Amniotic epithelial cell (primary cell): ENCODE measurements around the gene XPR1.

Experiments used
- DNase-seq: peaks from one replicate; pipeline ENCODE4 v3.0.0-alpha.2; 2010; ENCODE audit warnings: low read depth

The XPR1 gene

DNA sequence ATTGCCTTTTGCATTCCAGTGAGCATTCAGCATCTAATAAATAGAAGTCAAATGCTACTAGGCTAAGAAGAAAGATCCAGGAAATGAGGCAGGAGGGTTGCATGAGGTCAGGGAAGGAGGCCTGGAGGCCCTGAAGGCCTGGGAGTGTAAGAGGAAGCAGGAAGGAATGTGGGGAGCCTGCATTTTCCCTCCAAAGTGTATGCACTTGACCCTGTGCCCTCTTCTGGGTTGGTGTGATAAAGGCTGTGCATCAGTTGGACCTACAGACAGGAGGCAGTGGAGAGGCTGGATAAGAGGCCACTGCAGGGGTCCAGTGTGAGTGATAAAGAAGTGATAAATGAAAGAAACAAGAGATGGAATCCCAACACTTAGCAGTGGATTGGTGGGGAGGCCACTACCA, 301.3 kb downstream of the XPR1 start:
- no peak for DNase-seq

DNA sequence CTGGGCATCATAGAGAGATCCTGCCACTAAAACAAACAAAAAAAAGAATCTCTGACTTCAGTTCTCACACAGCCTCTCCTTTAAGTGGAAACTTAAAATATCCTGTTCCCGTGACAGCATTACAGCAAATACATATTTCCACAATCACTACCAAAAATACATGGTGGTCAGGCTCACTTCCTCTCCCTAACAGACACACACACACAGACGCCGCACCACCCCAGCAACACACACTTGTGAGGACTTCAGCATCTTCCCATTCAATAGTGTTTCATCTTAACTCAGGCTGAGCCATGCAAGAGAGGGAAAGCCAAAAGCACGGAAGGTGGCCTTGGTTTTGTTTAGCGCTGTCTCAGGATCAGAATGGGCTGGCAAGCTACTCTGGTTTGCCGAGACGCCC, 302.7 kb downstream of the XPR1 start:
- DNase-seq, result no peak

DNA sequence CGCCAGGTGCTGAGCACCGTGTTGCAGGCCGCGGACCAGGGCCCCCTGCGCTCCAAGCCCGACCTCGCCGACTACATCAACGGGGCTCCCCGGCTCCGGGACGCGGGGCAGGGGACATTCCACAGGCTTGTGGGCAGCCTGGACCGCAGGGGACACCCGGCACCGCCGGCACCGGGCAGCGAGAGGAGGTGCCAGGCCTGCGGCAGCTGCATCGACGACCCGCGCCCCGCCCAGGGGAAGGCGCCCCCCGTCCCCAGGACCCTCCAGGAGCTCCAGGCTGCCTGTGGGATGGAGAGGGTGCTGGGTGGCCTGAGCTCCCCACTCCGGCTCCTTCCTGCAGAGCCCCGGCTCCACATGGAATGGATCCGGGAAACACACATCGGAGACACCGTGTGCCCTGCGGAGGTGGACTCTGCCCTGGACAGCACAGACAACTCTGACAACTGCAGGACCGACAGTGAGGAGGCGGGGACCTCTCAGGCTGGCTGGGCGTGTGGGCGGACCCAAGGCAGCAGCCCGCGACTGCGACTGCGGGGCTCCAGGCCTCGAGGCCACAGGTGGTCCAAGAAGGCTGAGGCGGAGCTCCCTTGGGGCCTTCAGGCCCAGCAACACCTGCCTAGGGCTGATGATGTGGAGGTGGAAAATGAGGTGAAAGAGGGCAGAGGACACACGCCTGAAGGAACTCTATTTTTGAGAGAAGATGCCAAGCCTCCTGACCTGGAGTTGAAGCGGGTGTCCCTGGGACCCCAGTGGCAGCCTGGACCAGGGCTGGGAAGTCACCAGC, 303.7 kb downstream of the XPR1 start:
- no peak for DNase-seq

DNA sequence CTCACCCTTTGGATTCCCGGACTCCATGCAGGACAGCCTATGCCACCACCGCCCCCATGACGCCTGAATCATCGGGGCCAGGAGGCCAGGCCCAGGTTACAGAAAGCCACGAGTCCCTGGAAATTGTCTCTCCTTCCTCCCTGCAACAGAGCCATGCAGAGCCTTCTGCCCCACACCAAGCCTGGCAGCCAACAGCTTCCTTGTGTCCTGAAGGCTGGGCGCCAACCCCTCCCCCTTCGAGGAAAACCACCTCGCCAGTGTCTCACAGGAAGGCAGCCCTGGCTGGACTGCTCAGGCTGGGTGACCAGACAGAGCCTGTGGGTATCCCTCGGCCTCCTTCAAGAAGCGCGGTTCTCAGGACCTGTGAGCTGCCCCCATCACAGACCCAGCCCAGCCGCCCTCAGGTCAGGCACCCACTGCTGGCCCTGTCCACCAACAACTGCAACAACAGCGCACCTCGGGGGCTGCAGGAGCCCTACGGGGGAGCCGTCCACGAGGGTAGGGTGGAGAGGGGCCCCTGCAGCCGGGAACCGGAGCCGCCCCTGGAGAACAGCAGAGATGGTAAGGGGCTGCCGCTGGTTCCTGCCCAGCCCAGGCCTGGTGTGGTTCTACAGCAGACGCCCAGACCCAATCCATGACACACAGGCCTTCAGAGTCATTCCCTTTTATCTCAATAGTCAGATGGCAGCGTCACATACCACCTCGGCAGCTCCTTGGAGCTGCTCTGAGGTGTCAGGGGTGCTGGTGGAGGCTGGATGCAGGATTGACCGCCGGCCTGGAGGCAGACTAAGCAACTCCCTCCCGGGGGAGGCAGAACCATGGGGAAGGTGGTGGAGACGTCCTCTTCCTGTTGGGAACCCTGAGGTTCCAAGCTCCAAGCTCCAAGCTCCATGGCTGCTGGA, 304.5 kb downstream of the XPR1 start:
- DNase-seq, result no peak

DNA sequence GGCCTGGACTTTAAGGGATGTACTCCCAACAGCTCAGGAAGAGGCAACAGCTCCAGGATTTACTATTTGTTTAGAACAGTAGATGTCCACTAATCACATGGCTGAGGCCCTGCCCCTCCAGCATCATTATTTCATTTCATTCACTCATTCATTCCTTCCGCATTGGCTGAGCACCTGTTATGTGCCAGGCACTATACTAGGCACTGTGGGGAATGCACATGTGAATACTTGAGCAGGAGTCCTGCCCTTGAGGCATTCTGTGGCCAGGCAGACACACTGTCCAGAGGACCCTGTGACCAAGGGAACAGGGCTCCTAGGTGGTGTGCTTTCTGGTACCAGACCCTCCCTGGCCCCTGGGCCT, 305.2 kb downstream of the XPR1 start:
- no peak for DNase-seq

DNA sequence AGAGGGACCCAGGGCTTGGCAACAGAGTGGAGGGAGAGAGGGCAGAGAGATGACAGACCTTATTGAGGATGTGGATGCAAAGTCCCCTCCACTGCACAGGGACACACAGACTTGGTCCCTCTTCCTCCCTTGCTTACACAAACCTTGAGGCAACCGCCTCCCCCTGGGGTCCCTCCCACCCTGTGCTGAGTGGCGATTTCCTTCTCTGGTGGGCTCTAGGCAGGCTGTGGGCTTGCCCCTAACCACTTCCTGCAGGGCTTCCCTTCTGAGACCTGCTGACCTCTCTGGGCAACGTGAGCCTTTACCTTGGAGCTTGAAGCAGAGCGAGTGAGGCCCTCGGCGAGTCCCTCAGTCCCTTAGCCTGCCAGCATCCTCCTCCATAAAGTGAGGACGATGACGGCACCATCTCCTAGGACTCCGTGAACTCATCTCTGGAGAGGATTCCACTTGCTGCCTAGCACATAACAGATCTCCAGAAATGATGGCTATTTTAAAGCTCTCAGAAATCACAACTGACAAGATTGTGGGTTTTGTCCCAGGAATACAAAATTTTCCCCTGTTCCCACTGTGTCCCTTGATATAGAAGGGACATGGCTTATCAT, 305.9 kb downstream of the XPR1 start:
- DNase-seq, result no peak

DNA sequence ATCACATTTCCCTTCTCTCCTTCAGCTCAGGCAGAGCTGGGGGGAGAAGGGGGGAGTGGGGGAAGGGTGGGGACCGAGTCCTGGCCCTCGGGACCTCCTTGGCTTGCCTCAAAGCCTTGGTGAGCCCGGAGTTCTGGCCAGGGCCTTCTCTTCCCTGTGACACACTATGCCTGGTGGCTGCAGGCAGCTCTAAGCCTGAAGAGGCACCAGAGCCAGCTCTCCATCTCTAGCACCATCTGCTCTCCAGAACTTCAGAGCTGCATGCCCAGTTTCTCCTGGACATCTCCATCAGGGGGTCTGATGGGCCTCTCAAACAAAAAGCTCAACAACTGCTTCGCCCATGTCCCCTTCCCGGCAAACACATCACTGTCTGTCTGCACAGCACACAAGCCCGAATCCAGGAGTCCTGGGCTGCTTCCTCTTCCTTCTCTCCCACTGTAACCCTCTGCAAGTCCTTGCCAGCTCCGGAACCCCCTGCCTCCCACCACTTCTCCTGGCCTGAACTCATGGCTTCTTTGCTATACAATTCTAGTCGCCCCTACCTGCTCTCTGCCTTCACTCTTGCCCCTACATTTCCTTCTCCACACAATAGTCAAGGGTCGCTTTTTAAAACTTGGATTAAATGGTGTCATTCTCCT, 307.4 kb downstream of the XPR1 start:
- no peak for DNase-seq

DNA sequence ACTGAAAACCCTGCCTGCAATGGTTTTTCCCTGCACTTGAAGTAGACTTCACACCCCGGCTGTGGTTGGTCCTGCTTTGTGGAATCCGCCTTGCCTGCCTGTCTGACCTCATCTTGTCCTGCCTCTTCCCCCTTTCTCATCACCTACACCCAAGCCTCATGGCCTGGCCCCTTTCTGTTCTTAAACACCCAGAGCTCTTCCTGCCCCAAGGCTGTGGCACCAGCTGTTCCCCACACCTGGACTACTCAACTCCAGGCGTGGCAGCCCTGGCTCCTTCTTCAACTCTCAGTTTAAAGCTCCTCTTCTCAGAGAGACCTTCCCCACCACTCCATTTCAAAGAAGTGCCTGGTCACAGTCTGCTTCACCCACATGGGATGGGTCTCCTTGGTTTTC, 307.9 kb downstream of the XPR1 start:
- DNase-seq, result no peak
